Fibroblast of lung (primary cell): Measurements from ENCODE around the gene NCAPD2. TPM values are rescaled to one million over a fixed set of nuclear protein-coding genes. Genes with fewer than 3 reads are reported as not detected.

Experiments
- DNase-seq, 2 donors: peaks; one replicate each; pipeline versions ENCODE4 v3.0.0 to v3.0.0-alpha.2; 2010; ENCODE audit warnings: low read depth in 2 of 2
- H2AFZ ChIP-seq: 2 replicates; pipeline ENCODE4 v1.5.1; 2012; ENCODE audit warnings: low read length, control low read depth, inconsistent platforms
- H3K27ac ChIP-seq: 2 replicates; pipeline ENCODE4 v1.5.1; 2011; ENCODE audit warnings: low read length, control low read depth; ENCODE audit not compliant: insufficient read depth
- H3K27me3 ChIP-seq: 2 replicates; pipeline ENCODE4 v1.5.1; 2011; ENCODE audit warnings: mild to moderate bottlenecking, low read length; ENCODE audit not compliant: control insufficient read depth, insufficient read depth
- H3K36me3 ChIP-seq: 2 replicates; pipeline ENCODE4 v1.5.1; 2011; ENCODE audit warnings: low read length; ENCODE audit not compliant: control insufficient read depth, insufficient read depth
- H3K4me1 ChIP-seq: 2 replicates; pipeline ENCODE4 v1.5.1; 2011; ENCODE audit warnings: low read length; ENCODE audit not compliant: control insufficient read depth, insufficient read depth; ENCODE audit errors: extremely low read depth
- H3K4me2 ChIP-seq: 2 replicates; pipeline ENCODE4 v1.5.1; 2011; ENCODE audit warnings: low read length, control low read depth; ENCODE audit not compliant: insufficient read depth; ENCODE audit errors: extremely low read depth
- H3K4me3 ChIP-seq, 4 experiments: fragments of 200-600 bp in 1 of 4; sonication (generic) in 1 of 4; replicated peaks in 1 of 4; 2 replicates each; pipeline ENCODE4 v1.5.1; 2011 to 2016; ENCODE audit warnings: low read length in 4 of 4, low read depth in 3 of 4, mild to moderate bottlenecking in 3 of 4, control low read depth in 2 of 4, inconsistent platforms in 1 of 4, mixed read lengths in 1 of 4; ENCODE audit not compliant: insufficient read depth in 1 of 4; ENCODE audit errors: control extremely low read depth in 1 of 4
- H3K79me2 ChIP-seq: 2 replicates; pipeline ENCODE4 v1.5.1; 2012; ENCODE audit warnings: mild to moderate bottlenecking, low read length, inconsistent platforms; ENCODE audit not compliant: control insufficient read depth, insufficient read depth
- H3K9ac ChIP-seq: 2 replicates; pipeline ENCODE4 v1.5.1; 2011; ENCODE audit warnings: mild to moderate bottlenecking, low read length, control low read depth; ENCODE audit not compliant: insufficient read depth
- H3K9me3 ChIP-seq: 2 replicates; pipeline ENCODE4 v1.5.1; 2012; ENCODE audit warnings: low read depth, low read length; ENCODE audit not compliant: control insufficient read depth, insufficient read depth
- H4K20me1 ChIP-seq: 2 replicates; pipeline ENCODE4 v1.5.1; 2011; ENCODE audit warnings: low read length; ENCODE audit not compliant: control insufficient read depth, insufficient read depth; ENCODE audit errors: extremely low read depth
- CTCF ChIP-seq, 2 donors: IDR thresholded peaks in 1 of 2; conservative IDR thresholded peaks in 1 of 2; 1 replicate in 1 of 2; 2 replicates in 1 of 2; pipeline ENCODE4 v1.5.1; 2011 to 2012; ENCODE audit warnings: low read length in 2 of 2, control low read depth in 1 of 2, inconsistent platforms in 1 of 2, low read depth in 1 of 2, mild to moderate bottlenecking in 1 of 2
- EZH2 ChIP-seq: IDR thresholded peaks from 2 replicates; pipeline ENCODE4 v1.5.1; 2012; ENCODE audit warnings: low read length, control low read depth, mild to moderate bottlenecking; ENCODE audit errors: missing control alignments
- polyA plus RNA-seq, 2 donors: library from polyadenylated mRNA; depleted of rRNA in 1 of 2; stranded (reverse) in 1 of 2; unstranded in 1 of 2; fragments of >200 nt; gene quantifications; 2 replicates each; pipeline ENCODE4 v1.2.1, GENCODE V29; 2011 to 2012; ENCODE audit warnings: missing spikeins in 1 of 2
- total RNA-seq: library from RNA; depleted of rRNA; stranded (reverse); fragments of >200 nt; gene quantifications from 2 replicates; pipeline ENCODE4 v1.2.1, GENCODE V29; 2014

The NCAPD2 gene
- total and polyA plus RNA-seq, 2 donors (not counting 1 experiment from before 2014, with no cell fraction given): 17.2 to 42.3 TPM

DNA sequence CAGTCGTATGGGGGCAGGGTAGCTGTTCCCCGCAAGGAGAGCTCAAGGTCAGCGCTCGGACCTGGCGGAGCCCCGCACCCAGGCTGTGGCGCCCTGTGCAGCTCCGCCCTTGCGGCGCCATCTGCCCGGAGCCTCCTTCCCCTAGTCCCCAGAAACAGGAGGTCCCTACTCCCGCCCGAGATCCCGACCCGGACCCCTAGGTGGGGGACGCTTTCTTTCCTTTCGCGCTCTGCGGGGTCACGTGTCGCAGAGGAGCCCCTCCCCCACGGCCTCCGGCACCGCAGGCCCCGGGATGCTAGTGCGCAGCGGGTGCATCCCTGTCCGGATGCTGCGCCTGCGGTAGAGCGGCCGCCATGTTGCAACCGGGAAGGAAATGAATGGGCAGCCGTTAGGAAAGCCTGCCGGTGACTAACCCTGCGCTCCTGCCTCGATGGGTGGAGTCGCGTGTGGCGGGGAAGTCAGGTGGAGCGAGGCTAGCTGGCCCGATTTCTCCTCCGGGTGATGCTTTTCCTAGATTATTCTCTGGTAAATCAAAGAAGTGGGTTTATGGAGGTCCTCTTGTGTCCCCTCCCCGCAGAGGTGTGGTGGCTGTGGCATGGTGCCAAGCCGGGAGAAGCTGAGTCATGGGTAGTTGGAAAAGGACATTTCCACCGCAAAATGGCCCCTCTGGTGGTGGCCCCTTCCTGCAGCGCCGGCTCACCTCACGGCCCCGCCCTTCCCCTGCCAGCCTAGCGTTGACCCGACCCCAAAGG is 41.2 kb downstream of the NCAPD2 start:
- H3K9ac ChIP-seq: peak overlapping the region; percentile 98
- H3K4me3 ChIP-seq: peak overlapping the region; percentile 86 to 98 (median 94)
- H3K36me3 ChIP-seq: peaks cover 39% of the 10 kb centered on the region
- H3K27me3 ChIP-seq: no peaks in the 10 kb centered on the region
- TF ChIP-seq CTCF (conservative IDR thresholded peaks at IDR 0.05 in 1 of 2, IDR thresholded peaks at IDR 0.05 in 1 of 2; ENCODE audit: low read depth in 1 of 2, low read length in 2 of 2) (no peak), EZH2 (no peak)
- peak overlapping the region; percentile 98 for H3K27ac ChIP-seq
- no peaks in the 10 kb centered on the region for H4K20me1 ChIP-seq
- H3K79me2 ChIP-seq: peaks cover 48% of the 10 kb centered on the region
- H2AFZ ChIP-seq: no peak overlapping the region
- H3K4me1 ChIP-seq: peaks cover 27% of the 10 kb centered on the region
- DNase-seq: peak; percentile 77
- peak overlapping the region; percentile 100 for H3K4me2 ChIP-seq
- H3K9me3 ChIP-seq: no peaks in the 10 kb centered on the region

GRCh38 chr12:6535697-6535946 is 41.7 kb downstream of the NCAPD2 start:
- Histone ChIP-seq H3K9ac (peak overlapping the region; percentile 98), H3K4me1 (peaks cover 29% of the 10 kb centered on the region), H3K4me2 (peak overlapping the region; percentile 100), H3K79me2 (peaks cover 48% of the 10 kb centered on the region), H3K4me3 (peak overlapping the region; percentile 86 to 98 (median 94)), H4K20me1 (no peaks in the 10 kb centered on the region), H3K36me3 (peaks cover 38% of the 10 kb centered on the region), H3K27ac (peak overlapping the region; percentile 98), H2AFZ (no peak overlapping the region), H3K9me3 (no peaks in the 10 kb centered on the region), H3K27me3 (no peaks in the 10 kb centered on the region)
- TF ChIP-seq CTCF (conservative IDR thresholded peaks at IDR 0.05 in 1 of 2, IDR thresholded peaks at IDR 0.05 in 1 of 2; ENCODE audit: low read depth in 1 of 2, low read length in 2 of 2) (no peak), EZH2 (no peak)
- no peak for DNase-seq

GRCh38 chr12:6535960-6536847 is 42.3 kb downstream of the NCAPD2 start:
- Histone ChIP-seq H3K4me1 (peaks cover 32% of the 10 kb centered on the region), H3K27ac (peak overlapping the region; percentile 98), H3K9me3 (no peaks in the 10 kb centered on the region), H4K20me1 (no peaks in the 10 kb centered on the region), H3K9ac (peak overlapping the region; percentile 98), H2AFZ (no peak overlapping the region), H3K4me2 (peak overlapping the region; percentile 100), H3K79me2 (peaks cover 48% of the 10 kb centered on the region), H3K36me3 (peaks cover 35% of the 10 kb centered on the region), H3K4me3 (peak overlapping the region; percentile 86 to 98 (median 94)), H3K27me3 (no peaks in the 10 kb centered on the region)
- TF ChIP-seq EZH2 (no peak), CTCF (conservative IDR thresholded peaks at IDR 0.05 in 1 of 2, IDR thresholded peaks at IDR 0.05 in 1 of 2; ENCODE audit: low read depth in 1 of 2, low read length in 2 of 2) (no peak)
- DNase-seq: no peak
